Esophagus muscularis mucosa (tissue), 4 donors: Measurements from ENCODE around the gene EVI5L. TPM values are rescaled to one million over a fixed set of nuclear protein-coding genes. Genes with fewer than 3 reads are reported as not detected.

Source experiments
- DNase-seq: peaks from one replicate; pipeline ENCODE4 v3.0.0-alpha.2; 2017; ENCODE audit errors: extremely low spot score
- H3K27ac ChIP-seq, 4 donors: fragments of 200-600 bp; sonication (generic); replicated peaks in 1 of 4; 1 replicate in 3 of 4; 2 replicates in 1 of 4; pipeline ENCODE4 v1.5.1; 2016 to 2019; ENCODE audit warnings: mild to moderate bottlenecking in 1 of 4
- H3K27me3 ChIP-seq, 4 donors: fragments of 200-600 bp; sonication (generic); one replicate each; pipeline versions ENCODE4 v1.5.1 to v1.6.0; 2016 to 2019
- H3K36me3 ChIP-seq, 4 donors: fragments of 200-600 bp; sonication (generic); one replicate each; pipeline ENCODE4 v1.5.1; 2016 to 2019
- H3K4me1 ChIP-seq, 4 donors: fragments of 200-600 bp; sonication (generic); one replicate each; pipeline ENCODE4 v1.5.1; 2016 to 2019
- H3K4me3 ChIP-seq, 4 donors: fragments of 200-600 bp; sonication (generic); 1 replicate in 2 of 4; 2 replicates in 2 of 4; pipeline ENCODE4 v1.5.1; 2016 to 2019; ENCODE audit warnings: mild to moderate bottlenecking in 4 of 4, moderate library complexity in 1 of 4
- H3K9me3 ChIP-seq, 4 donors: fragments of 200-600 bp; sonication (generic); 1 replicate in 3 of 4; 2 replicates in 1 of 4; pipeline ENCODE4 v1.5.1; 2016 to 2019
- EP300 ChIP-seq: sonication (generic); formaldehyde crosslinking; IDR thresholded peaks from one replicate; pipeline ENCODE4 v1.6.1; 2017; ENCODE audit warnings: antibody characterized with exemption
- POLR2A ChIP-seq: fragments of 450-650 bp; IDR thresholded peaks from one replicate; pipeline ENCODE4 v1.6.1; 2017; ENCODE audit warnings: antibody characterized with exemption, moderate library complexity, mild to moderate bottlenecking, low read depth
- POLR2AphosphoS5 ChIP-seq, 2 donors: sonication (generic); formaldehyde crosslinking; IDR thresholded peaks; one replicate each; pipeline ENCODE4 v1.6.1; 2017; ENCODE audit warnings: antibody characterized with exemption in 2 of 2
- WGBS: methylation state at CpG from one replicate; pipeline ENCODE4 v1.1.5; 2018; 5-methylcytosine and 5-hydroxymethylcytosine counted together
- intact Hi-C: fragments of 100-400 bp; cut with DNase I; formaldehyde crosslinking; loops from one replicate; pipeline ENCODE4 v1.15.1; 2023
- total RNA-seq, 4 donors: library from RNA; depleted of rRNA; stranded (reverse); fragments of >200 nt; gene quantifications; one replicate each; pipeline versions ENCODE4 v1.1.0 to v1.2.1, GENCODE V29; 2016
- TF ChIP-seq, protein P1 (sequence below), 3 experiments: fragments of 200-600 bp in 2 of 3; fragments of 450-650 bp in 1 of 3; sonication (generic) in 2 of 3; IDR thresholded peaks; one replicate each; pipeline ENCODE4 v1.5.1; 2017 to 2019; ENCODE audit warnings: antibody characterized with exemption in 3 of 3, mild to moderate bottlenecking in 2 of 3, moderate library complexity in 1 of 3

Gene EVI5L
- total RNA-seq, 4 donors from 2014 or later = 19.9 to 42.0 (median 29.2) TPM

DNA sequence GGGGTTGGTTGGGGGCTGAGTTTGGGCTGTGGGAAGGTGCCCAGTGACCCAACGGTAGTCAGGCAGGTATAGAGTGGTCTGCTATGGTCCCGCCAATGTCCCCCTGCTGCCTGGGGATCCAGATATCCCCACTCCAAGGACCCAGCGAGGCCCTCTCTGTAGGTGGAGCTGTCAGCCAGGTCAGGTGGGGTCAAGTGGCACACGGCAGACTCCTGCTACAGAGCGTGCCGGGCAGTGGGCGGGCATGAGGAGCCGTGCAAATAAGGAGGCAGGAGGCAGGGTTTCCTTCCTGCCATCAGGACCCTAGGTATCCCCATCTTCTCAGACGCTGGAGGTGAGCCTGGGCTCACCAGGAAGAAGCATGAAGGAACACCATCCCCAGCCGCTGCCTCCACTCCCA is 14.9 kb downstream of the EVI5L start:
- WGBS = 80% methylated on average over 10 of the region's 10 CpGs
- Histone ChIP-seq H3K27ac (no peak overlapping the region), H3K9me3 (no peaks in the 10 kb centered on the region), H3K4me1 (peaks cover 0 to 2% (median 0%) of the 10 kb centered on the region in 4 donors), H3K4me3 (no peak overlapping the region), H3K27me3 (no peaks in the 10 kb centered on the region), H3K36me3 (peaks cover 0 to 16% (median 4%) of the 10 kb centered on the region in 4 donors)
- no peak for TF ChIP-seq POLR2AphosphoS5 (IDR thresholded peaks at IDR 0.05)
- no peak for TF ChIP-seq POLR2A
- intact Hi-C loops = no loop called here
- no peak for DNase-seq

DNA sequence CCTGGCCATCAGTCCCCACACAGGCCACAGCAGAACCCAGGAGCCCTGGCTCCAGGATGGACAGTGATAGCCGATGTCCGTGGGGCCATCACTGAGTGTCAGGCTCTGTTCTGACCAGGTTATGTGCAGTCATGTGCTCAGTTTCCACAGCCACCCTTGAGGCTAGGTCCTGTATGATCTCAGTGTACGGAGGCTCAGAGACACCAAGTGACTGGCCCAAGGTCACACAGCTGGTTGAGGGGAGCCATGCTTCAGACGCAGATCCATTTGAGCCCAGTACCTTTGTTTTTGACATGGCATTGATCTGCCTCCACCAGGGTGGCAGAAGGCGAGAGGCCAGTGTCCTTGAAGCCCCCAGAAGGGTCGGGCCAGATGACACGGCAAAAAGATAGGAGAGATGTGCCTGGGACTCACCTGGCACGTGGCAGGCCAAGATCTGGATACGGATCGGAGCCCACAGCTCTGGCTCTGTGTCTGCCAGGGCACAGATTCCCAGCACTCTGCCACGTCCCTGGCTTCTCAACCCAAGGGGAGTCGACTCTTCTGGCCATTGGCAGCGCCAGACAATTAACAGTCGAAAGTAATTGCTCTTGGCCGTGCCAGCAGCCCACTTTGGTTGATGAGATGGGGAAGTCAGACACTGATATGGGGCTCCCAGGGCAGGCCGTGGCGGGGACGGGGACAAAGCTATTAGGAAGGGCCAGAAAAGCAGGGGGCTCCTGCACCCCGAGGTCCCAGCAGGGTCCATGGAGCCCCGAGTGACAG is 15.6 kb downstream of the EVI5L start:
- Histone ChIP-seq H3K36me3 (peaks cover 0 to 16% (median 6%) of the 10 kb centered on the region in 4 donors), H3K4me1 (peaks cover 0 to 7% (median 0%) of the 10 kb centered on the region in 4 donors), H3K27ac (no peak overlapping the region), H3K27me3 (no peaks in the 10 kb centered on the region), H3K9me3 (no peaks in the 10 kb centered on the region), H3K4me3 (no peak overlapping the region)
- 93% methylated on average over 8 of the region's 20 CpGs for WGBS
- intact Hi-C loops = no loop called here
- TF ChIP-seq POLR2AphosphoS5 (IDR thresholded peaks at IDR 0.05) (no peak), POLR2A (no peak)
- no peak for DNase-seq

DNA sequence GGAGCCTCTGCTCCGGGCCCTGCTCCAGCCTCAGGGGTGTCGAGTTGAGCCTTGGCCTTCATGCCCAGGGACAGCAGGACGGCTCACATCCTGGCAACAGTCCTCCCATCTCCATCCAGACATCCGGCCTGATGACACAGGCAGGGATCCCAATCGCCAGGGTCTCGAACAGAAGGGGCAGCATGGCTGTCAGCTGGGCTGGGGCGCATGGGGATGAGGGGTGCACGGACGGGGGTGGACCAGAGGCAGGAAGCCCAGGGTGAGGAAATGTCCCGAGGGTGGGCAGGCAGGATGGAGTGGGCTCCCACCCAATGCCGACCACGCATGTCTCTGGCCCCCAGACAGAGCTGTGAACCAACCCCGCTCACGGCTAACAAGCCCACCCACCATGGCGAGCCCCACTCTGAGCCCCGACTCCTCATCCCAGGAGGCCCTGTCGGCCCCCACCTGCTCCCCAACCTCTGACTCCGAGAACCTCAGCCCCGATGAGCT is 16.2 kb downstream of the EVI5L start:
- Histone ChIP-seq H3K4me3 (no peak overlapping the region), H3K4me1 (peaks cover 0 to 7% (median 0%) of the 10 kb centered on the region in 4 donors), H3K27ac (no peak overlapping the region), H3K9me3 (no peaks in the 10 kb centered on the region), H3K27me3 (no peaks in the 10 kb centered on the region), H3K36me3 (peaks cover 0 to 16% (median 6%) of the 10 kb centered on the region in 4 donors)
- no peak for TF ChIP-seq POLR2A
- no peak for TF ChIP-seq POLR2AphosphoS5 (IDR thresholded peaks at IDR 0.05)
- TF ChIP-seq, protein P1, sequence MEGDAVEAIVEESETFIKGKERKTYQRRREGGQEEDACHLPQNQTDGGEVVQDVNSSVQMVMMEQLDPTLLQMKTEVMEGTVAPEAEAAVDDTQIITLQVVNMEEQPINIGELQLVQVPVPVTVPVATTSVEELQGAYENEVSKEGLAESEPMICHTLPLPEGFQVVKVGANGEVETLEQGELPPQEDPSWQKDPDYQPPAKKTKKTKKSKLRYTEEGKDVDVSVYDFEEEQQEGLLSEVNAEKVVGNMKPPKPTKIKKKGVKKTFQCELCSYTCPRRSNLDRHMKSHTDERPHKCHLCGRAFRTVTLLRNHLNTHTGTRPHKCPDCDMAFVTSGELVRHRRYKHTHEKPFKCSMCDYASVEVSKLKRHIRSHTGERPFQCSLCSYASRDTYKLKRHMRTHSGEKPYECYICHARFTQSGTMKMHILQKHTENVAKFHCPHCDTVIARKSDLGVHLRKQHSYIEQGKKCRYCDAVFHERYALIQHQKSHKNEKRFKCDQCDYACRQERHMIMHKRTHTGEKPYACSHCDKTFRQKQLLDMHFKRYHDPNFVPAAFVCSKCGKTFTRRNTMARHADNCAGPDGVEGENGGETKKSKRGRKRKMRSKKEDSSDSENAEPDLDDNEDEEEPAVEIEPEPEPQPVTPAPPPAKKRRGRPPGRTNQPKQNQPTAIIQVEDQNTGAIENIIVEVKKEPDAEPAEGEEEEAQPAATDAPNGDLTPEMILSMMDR (IDR thresholded peaks at IDR 0.05) = no peak
- TF ChIP-seq EP300 = no peak
- intact Hi-C loops = no loop called here
- 82% methylated on average over 4 of the region's 19 CpGs for WGBS
- no peak for DNase-seq

DNA sequence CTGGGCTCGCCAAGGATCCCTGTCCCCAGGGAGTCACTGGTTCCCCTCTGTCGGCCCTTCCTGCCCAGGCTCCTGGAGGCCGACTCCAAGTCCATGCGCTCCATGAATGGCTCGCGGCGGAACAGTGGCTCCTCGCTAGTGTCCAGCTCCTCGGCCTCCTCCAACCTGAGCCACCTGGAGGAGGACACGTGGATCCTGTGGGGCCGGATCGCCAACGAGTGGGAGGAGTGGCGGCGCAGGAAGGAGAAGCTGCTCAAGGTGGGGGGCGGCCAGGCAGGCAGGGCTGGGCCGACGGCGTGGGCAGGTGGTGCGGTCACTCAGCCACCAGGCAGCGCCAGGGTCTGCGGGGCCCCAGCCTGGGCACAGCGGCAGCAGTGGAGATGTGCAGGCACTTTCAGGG is 17.6 kb downstream of the EVI5L start:
- Histone ChIP-seq H3K4me3 (no peak overlapping the region), H3K9me3 (no peaks in the 10 kb centered on the region), H3K27ac (no peak overlapping the region), H3K36me3 (peaks cover 0 to 16% (median 6%) of the 10 kb centered on the region in 4 donors), H3K27me3 (no peaks in the 10 kb centered on the region), H3K4me1 (peaks cover 0 to 7% (median 0%) of the 10 kb centered on the region in 4 donors)
- no peak for DNase-seq
- intact Hi-C loops = no loop called here
- TF ChIP-seq EP300 = no peak
- TF ChIP-seq, protein P1 (IDR thresholded peaks at IDR 0.05) = no peak
- no peak for TF ChIP-seq POLR2A
- no peak for TF ChIP-seq POLR2AphosphoS5 (IDR thresholded peaks at IDR 0.05)
- 89% methylated on average over 18 of the region's 23 CpGs for WGBS

DNA sequence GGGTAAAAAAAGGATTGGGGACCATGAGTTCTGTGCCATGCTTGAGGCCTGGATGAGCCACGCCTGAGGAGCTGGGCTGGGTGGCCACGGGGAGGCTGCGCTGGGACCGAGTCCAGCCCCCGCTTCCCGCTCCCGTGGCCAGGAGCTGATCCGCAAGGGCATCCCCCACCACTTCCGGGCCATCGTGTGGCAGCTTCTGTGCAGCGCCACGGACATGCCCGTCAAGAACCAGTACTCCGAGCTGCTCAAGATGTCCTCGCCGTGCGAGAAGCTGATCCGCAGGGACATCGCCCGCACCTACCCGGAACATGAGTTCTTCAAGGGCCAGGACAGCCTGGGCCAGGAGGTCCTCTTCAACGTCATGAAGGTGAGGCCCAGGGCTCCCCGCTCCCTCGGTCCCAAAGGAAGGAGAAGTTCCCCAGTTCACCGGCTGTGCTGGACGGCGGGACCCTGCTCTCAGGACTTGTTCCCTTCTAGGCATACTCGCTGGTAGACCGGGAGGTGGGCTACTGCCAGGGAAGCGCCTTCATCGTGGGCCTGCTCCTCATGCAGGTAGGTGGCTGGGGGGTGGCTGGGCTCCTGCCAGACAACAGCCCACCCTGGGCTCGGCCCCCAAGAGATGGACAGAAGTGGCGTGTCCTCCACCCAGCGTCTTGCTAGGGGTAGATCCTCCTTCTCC is 18.9 kb downstream of the EVI5L start:
- Histone ChIP-seq H3K4me3 (no peak overlapping the region), H3K9me3 (no peaks in the 10 kb centered on the region), H3K27ac (no peak overlapping the region), H3K4me1 (peaks cover 8 to 11% (median 9%) of the 10 kb centered on the region in 4 donors), H3K27me3 (no peaks in the 10 kb centered on the region), H3K36me3 (peaks cover 0 to 16% (median 6%) of the 10 kb centered on the region in 4 donors)
- TF ChIP-seq, protein P1 (IDR thresholded peaks at IDR 0.05) = no peak
- TF ChIP-seq EP300 = no peak
- TF ChIP-seq POLR2AphosphoS5 (IDR thresholded peaks at IDR 0.05) = no peak
- TF ChIP-seq POLR2A = no peak
- WGBS = 88% methylated on average over 8 of the region's 34 CpGs
- intact Hi-C loops = no loop called here
- no peak for DNase-seq
